Measurements from ENCODE around the gene ERLEC1. TPM values are rescaled to one million over a fixed set of nuclear protein-coding genes. Genes with fewer than 3 reads are reported as not detected.
"Not testable (repeated sequence)": the region's sequence is repeated elsewhere in the genome, so short reads cannot be mapped to it uniquely, and the experiment has no call there.

ERLEC1 gene
- total RNA-seq, 2 donors from 2014 or later, result 70.3 to 73.2 TPM

- no peak overlapping the region for H3K4me3 ChIP-seq
- no peaks in the 10 kb centered on the region for H3K9me3 ChIP-seq
- WGBS, result 75% methylated on average over 4 of the region's 4 CpGs
- no peaks in the 10 kb centered on the region for H3K36me3 ChIP-seq
- intact Hi-C loops (cut with DNase I), result no loop called here
- no peak overlapping the region for H3K27ac ChIP-seq
- no peaks in the 10 kb centered on the region for H3K4me1 ChIP-seq (replicated peaks)
- TF ChIP-seq POLR2A (IDR thresholded peaks at IDR 0.05), result no peak
- TF ChIP-seq CTCF (IDR thresholded peaks at IDR 0.05), result no peak
- no peak for TF ChIP-seq POLR2AphosphoS5 (IDR thresholded peaks at IDR 0.05)
- H3K27me3 ChIP-seq (replicated peaks; ENCODE audit: insufficient read depth), result no peaks in the 10 kb centered on the region
- no peak for DNase-seq (ENCODE audit: low spot score)
Measured at GRCh38 chr2:53820711-53821110, 33.9 kb downstream of the ERLEC1 start.

GRCh38 chr2:53821810-53822209 lies 35.0 kb downstream of the ERLEC1 start:
- Histone ChIP-seq H3K9me3 (no peaks in the 10 kb centered on the region), H3K27ac (no peak overlapping the region), H3K4me3 (no peak overlapping the region), H3K36me3 (no peaks in the 10 kb centered on the region), H3K27me3 (replicated peaks; ENCODE audit: insufficient read depth) (no peaks in the 10 kb centered on the region), H3K4me1 (replicated peaks) (no peaks in the 10 kb centered on the region)
- no peak for DNase-seq (ENCODE audit: low spot score)
- no peak for TF ChIP-seq POLR2A (IDR thresholded peaks at IDR 0.05)
- TF ChIP-seq POLR2AphosphoS5 (IDR thresholded peaks at IDR 0.05), result no peak
- no peak for TF ChIP-seq CTCF (IDR thresholded peaks at IDR 0.05)
- WGBS, result 87% methylated on average over 6 of the region's 6 CpGs
- intact Hi-C loops (cut with DNase I), result no loop called here

GRCh38 chr2:53823639-53824038 lies 36.8 kb downstream of the ERLEC1 start:
- not testable (repeated sequence) for DNase-seq (ENCODE audit: low spot score)

GRCh38 chr2:53826030-53826410 lies 39.2 kb downstream of the ERLEC1 start:
- no peaks in the 10 kb centered on the region for H3K4me1 ChIP-seq (replicated peaks)
- H3K27ac ChIP-seq, result no peak overlapping the region
- H3K27me3 ChIP-seq (replicated peaks; ENCODE audit: insufficient read depth), result no peaks in the 10 kb centered on the region
- DNase-seq (ENCODE audit: low spot score), result no peak
- 25% methylated on average over 1 of the region's 1 CpG for WGBS
- TF ChIP-seq POLR2A (IDR thresholded peaks at IDR 0.05) (no peak), CTCF (IDR thresholded peaks at IDR 0.05) (no peak)
- H3K9me3 ChIP-seq, result no peaks in the 10 kb centered on the region
- no peaks in the 10 kb centered on the region for H3K36me3 ChIP-seq
- no peak overlapping the region for H3K4me3 ChIP-seq
- intact Hi-C loops (cut with DNase I), result no loop called here

More at GRCh38 chr2:53823639-53824038, 36.8 kb downstream of the ERLEC1 start:
- H3K9me3 ChIP-seq; H3K27me3 ChIP-seq (replicated peaks; ENCODE audit: insufficient read depth); H3K4me1 ChIP-seq (replicated peaks); intact Hi-C loops (cut with DNase I); H3K4me3 ChIP-seq; H3K36me3 ChIP-seq; H3K27ac ChIP-seq: not testable (repeated sequence)
- WGBS, result 92% methylated on average over 9 of the region's 9 CpGs

GRCh38 chr2:53826587-53827397 lies 39.9 kb downstream of the ERLEC1 start:
- no peaks in the 10 kb centered on the region for H3K27me3 ChIP-seq (replicated peaks; ENCODE audit: insufficient read depth)
- intact Hi-C loops (cut with DNase I), result no loop called here
- no peaks in the 10 kb centered on the region for H3K9me3 ChIP-seq
- no peaks in the 10 kb centered on the region for H3K36me3 ChIP-seq
- peak overlapping the region; percentile 1 to 15 for H3K27ac ChIP-seq
- no peak overlapping the region for H3K4me3 ChIP-seq
- DNase-seq (ENCODE audit: low spot score), result peak; percentile 22
- no peaks in the 10 kb centered on the region for H3K4me1 ChIP-seq (replicated peaks)
- WGBS, result 15% methylated on average over 3 of the region's 3 CpGs
- TF ChIP-seq POLR2AphosphoS5 (IDR thresholded peaks at IDR 0.05), result peak; percentile 79
- no peak for TF ChIP-seq POLR2A (IDR thresholded peaks at IDR 0.05)

Measured in prostate gland (tissue), 2 donors.